Measurements from ENCODE around the gene NELFE. TPM values are rescaled to one million over a fixed set of nuclear protein-coding genes. Genes with fewer than 3 reads are reported as not detected.
"Not testable (repeated sequence)": the region's sequence is repeated elsewhere in the genome, so short reads cannot be mapped to it uniquely, and the experiment has no call there.

Gene NELFE
- total and polyA plus RNA-seq, 2 experiments from 2014 or later = 70.1 to 78.7 TPM

- not testable (repeated sequence) for H3K9me2 ChIP-seq (replicated peaks; ENCODE audit: insufficient read depth); H3K79me2 ChIP-seq; H3K27me3 ChIP-seq; H3K9me3 ChIP-seq (ENCODE audit: low read depth); H3K4me3 ChIP-seq; H3K27ac ChIP-seq; H3K4me2 ChIP-seq; H2AFZ ChIP-seq; H4K20me1 ChIP-seq (ENCODE audit: insufficient read depth, poor library complexity, severe bottlenecking); H3K4me1 ChIP-seq (ENCODE audit: insufficient read depth); H3K36me3 ChIP-seq (replicated peaks; ENCODE audit: insufficient read depth, low read depth); DNase-seq (ENCODE audit: low spot score)
- no CpG with 5 or more reads among the region's 7 CpGs for WGBS (ENCODE audit: low lambda C conversion rate, missing lambda C conversion rate)
Measured at GRCh38 chr6:32003301-32003700, 44.5 kb upstream of the NELFE start.

GRCh38 chr6:32002546-32003268 is 43.9 kb upstream of the NELFE start:
- H4K20me1 ChIP-seq (ENCODE audit: insufficient read depth, poor library complexity, severe bottlenecking); H3K9me3 ChIP-seq (ENCODE audit: low read depth); H3K27ac ChIP-seq; H3K4me2 ChIP-seq; H3K79me2 ChIP-seq; H3K36me3 ChIP-seq (replicated peaks; ENCODE audit: insufficient read depth, low read depth); DNase-seq (ENCODE audit: low spot score); H3K4me1 ChIP-seq (ENCODE audit: insufficient read depth); H3K27me3 ChIP-seq; H3K9me2 ChIP-seq (replicated peaks; ENCODE audit: insufficient read depth); H3K4me3 ChIP-seq; H2AFZ ChIP-seq: not testable (repeated sequence)
- no CpG with 5 or more reads among the region's 15 CpGs for WGBS (ENCODE audit: low lambda C conversion rate, missing lambda C conversion rate)

- not testable (repeated sequence) for H3K4me1 ChIP-seq (ENCODE audit: insufficient read depth); H3K27me3 ChIP-seq; H2AFZ ChIP-seq; H3K9me3 ChIP-seq (ENCODE audit: low read depth); H3K79me2 ChIP-seq; H3K27ac ChIP-seq; H3K36me3 ChIP-seq (replicated peaks; ENCODE audit: insufficient read depth, low read depth); H3K9me2 ChIP-seq (replicated peaks; ENCODE audit: insufficient read depth); H3K4me2 ChIP-seq; H3K4me3 ChIP-seq; DNase-seq (ENCODE audit: low spot score); H4K20me1 ChIP-seq (ENCODE audit: insufficient read depth, poor library complexity, severe bottlenecking)
- WGBS (ENCODE audit: low lambda C conversion rate, missing lambda C conversion rate) = 93% methylated on average over 6 of the region's 6 CpGs
Measured at GRCh38 chr6:31996385-31996784, 37.6 kb upstream of the NELFE start.

GRCh38 chr6:31994421-31994820 is 35.6 kb upstream of the NELFE start:
- H3K9me3 ChIP-seq (ENCODE audit: low read depth); H3K4me2 ChIP-seq; H3K4me1 ChIP-seq (ENCODE audit: insufficient read depth); H3K27ac ChIP-seq; H3K9me2 ChIP-seq (replicated peaks; ENCODE audit: insufficient read depth); H3K79me2 ChIP-seq; H3K27me3 ChIP-seq; H2AFZ ChIP-seq; H3K36me3 ChIP-seq (replicated peaks; ENCODE audit: insufficient read depth, low read depth); H4K20me1 ChIP-seq (ENCODE audit: insufficient read depth, poor library complexity, severe bottlenecking); H3K4me3 ChIP-seq; DNase-seq (ENCODE audit: low spot score): not testable (repeated sequence)
- WGBS (ENCODE audit: low lambda C conversion rate, missing lambda C conversion rate) = 93% methylated on average over 7 of the region's 14 CpGs

- not testable (repeated sequence) for H3K4me1 ChIP-seq (ENCODE audit: insufficient read depth); H3K9me3 ChIP-seq (ENCODE audit: low read depth); H3K36me3 ChIP-seq (replicated peaks; ENCODE audit: insufficient read depth, low read depth); DNase-seq (ENCODE audit: low spot score); H3K4me3 ChIP-seq; H3K9me2 ChIP-seq (replicated peaks; ENCODE audit: insufficient read depth); H3K27ac ChIP-seq; H3K27me3 ChIP-seq; H2AFZ ChIP-seq; H3K79me2 ChIP-seq; H4K20me1 ChIP-seq (ENCODE audit: insufficient read depth, poor library complexity, severe bottlenecking); H3K4me2 ChIP-seq
- WGBS (ENCODE audit: low lambda C conversion rate, missing lambda C conversion rate) = no CpG with 5 or more reads among the region's 10 CpGs
Measured at GRCh38 chr6:31989363-31989762, 30.6 kb upstream of the NELFE start.

- no CpG with 5 or more reads among the region's 7 CpGs for WGBS (ENCODE audit: low lambda C conversion rate, missing lambda C conversion rate)
- not testable (repeated sequence) for H3K79me2 ChIP-seq; DNase-seq (ENCODE audit: low spot score); H3K27ac ChIP-seq; H3K27me3 ChIP-seq; H3K9me2 ChIP-seq (replicated peaks; ENCODE audit: insufficient read depth); H3K4me3 ChIP-seq; H3K4me2 ChIP-seq; H2AFZ ChIP-seq; H3K9me3 ChIP-seq (ENCODE audit: low read depth); H3K4me1 ChIP-seq (ENCODE audit: insufficient read depth); H3K36me3 ChIP-seq (replicated peaks; ENCODE audit: insufficient read depth, low read depth); H4K20me1 ChIP-seq (ENCODE audit: insufficient read depth, poor library complexity, severe bottlenecking)
Measured at GRCh38 chr6:31981744-31982143, 23.0 kb upstream of the NELFE start, which contains the start of gene C4A. TSS of gene C4A (plus strand) at chr6:31982057. CDS start at chr6:31982108, 51 bp downstream.

- not testable (repeated sequence) for H3K4me1 ChIP-seq (ENCODE audit: insufficient read depth); H2AFZ ChIP-seq; H3K4me2 ChIP-seq; H3K9me3 ChIP-seq (ENCODE audit: low read depth); H4K20me1 ChIP-seq (ENCODE audit: insufficient read depth, poor library complexity, severe bottlenecking); H3K27ac ChIP-seq; DNase-seq (ENCODE audit: low spot score); H3K9me2 ChIP-seq (replicated peaks; ENCODE audit: insufficient read depth); H3K36me3 ChIP-seq (replicated peaks; ENCODE audit: insufficient read depth, low read depth); H3K4me3 ChIP-seq; H3K27me3 ChIP-seq; H3K79me2 ChIP-seq
- no CpG with 5 or more reads among the region's 5 CpGs for WGBS (ENCODE audit: low lambda C conversion rate, missing lambda C conversion rate)
Measured at GRCh38 chr6:31980998-31981397, 22.2 kb upstream of the NELFE start.

- not testable (repeated sequence) for H4K20me1 ChIP-seq (ENCODE audit: insufficient read depth, poor library complexity, severe bottlenecking); H3K9me2 ChIP-seq (replicated peaks; ENCODE audit: insufficient read depth); H3K4me3 ChIP-seq; H3K9me3 ChIP-seq (ENCODE audit: low read depth); H3K4me1 ChIP-seq (ENCODE audit: insufficient read depth); H2AFZ ChIP-seq; H3K27ac ChIP-seq; H3K4me2 ChIP-seq; H3K36me3 ChIP-seq (replicated peaks; ENCODE audit: insufficient read depth, low read depth); H3K27me3 ChIP-seq; H3K79me2 ChIP-seq; DNase-seq (ENCODE audit: low spot score)
- 93% methylated on average over 13 of the region's 13 CpGs for WGBS (ENCODE audit: low lambda C conversion rate, missing lambda C conversion rate)
Measured at GRCh38 chr6:31980195-31980876, 21.6 kb upstream of the NELFE start.
